NCI-H2029 treated with DMSO at 0.1 percent for 48 hours (cell line): Measurements from ENCODE around the gene PBX1.
A peak's percentile ranks its signal among the peaks of the same experiment; 100 is the strongest.

Experiments used
- DNase-seq: peaks from one replicate; lab custom pipeline; 2025; lab: John Stamatoyannopoulos, UW

PBX1 gene

DNA sequence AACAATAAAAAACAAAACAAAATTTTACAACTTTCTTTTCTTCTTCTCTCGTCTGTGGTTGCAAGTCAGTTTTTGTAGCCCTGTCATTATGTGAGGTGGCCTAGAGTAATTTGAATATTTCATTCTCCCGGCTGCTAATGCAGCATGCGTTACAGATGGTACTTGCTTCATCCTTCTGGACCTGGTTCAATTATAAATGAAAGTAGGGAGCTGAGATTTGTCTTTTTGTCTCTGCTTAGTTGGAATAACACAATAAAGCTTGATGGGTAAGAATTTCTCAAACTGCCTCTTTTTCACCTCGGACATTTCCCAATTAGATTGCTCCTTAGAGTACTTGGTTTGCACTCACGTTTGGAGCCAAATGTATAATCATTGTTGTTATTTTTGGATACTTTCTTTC is 201.6 kb downstream of the PBX1 start:
- no peak for DNase-seq

DNA sequence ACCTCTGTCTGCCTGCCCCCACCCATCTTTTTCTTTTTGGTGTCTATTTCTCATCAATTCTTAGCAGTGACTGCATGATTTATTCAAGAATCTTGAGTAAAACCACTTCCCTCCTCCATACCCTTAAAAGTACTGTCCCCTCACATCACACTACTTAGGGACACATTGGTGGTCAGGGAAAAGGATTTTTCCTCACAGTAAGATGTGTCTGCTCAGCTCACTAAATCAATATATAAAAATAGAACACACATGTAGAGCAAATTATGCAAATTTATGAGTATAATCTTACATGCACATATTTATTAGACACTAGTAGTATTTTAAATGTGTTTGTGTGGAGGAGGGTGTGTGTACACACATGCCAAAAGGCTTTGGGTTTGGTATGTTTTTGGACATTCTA is 202.0 kb downstream of the PBX1 start:
- DNase-seq = no peak

DNA sequence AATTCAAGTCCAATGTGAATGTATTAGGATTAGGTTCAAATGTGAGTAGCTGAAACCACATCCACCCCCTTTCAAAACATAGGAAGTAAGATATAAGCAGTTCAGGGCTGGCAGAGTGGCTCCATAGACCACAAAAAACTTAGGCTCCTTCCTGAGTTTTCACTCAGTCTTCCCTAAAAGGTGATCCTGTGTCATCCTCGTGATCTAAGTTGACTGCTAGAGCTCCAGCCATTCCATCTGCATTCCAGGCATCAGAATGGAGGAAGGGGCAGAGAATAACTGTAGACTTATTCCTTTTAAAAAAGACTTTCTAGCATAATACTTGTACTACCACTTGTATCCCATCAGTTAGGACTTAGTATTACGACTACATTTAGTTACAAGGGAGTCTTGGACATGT is 204.1 kb downstream of the PBX1 start:
- no peak for DNase-seq

DNA sequence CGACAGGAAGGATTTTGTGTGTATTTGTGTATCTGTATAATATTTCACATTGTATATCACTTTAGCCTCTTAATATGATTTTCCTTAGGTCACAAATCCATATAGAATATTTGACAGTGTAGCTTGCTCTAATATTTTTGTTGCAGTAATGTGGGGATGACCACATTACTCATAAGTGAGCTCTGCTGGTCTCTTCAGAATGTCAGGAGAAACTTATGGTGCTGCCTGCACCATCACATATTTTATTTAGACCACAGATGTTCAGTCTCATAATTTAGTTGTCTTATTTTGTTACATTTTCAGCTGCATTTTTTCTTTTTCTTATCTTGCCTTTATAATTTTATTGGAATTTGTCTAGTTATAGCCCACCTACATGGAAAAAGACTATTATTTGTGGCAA is 205.3 kb downstream of the PBX1 start:
- no peak for DNase-seq

DNA sequence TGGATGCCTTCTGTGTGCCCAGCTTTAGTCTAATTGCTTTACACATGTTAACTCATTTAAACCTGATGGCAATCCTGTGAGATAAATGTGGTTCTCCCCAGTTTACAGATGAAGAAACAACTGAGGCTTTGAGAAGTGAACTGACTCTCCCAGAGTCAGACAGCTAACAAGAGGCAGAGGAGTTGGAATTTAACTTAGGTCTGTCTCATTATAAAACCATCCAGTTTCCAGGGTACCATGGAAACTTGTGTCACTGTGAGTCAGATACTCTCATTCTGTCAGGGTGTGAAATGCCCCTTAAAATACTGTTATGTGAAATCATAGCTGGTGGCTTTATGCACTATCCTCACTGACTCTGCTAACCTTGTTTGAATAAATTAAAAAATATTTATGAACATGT is 206.6 kb downstream of the PBX1 start:
- DNase-seq = no peak

DNA sequence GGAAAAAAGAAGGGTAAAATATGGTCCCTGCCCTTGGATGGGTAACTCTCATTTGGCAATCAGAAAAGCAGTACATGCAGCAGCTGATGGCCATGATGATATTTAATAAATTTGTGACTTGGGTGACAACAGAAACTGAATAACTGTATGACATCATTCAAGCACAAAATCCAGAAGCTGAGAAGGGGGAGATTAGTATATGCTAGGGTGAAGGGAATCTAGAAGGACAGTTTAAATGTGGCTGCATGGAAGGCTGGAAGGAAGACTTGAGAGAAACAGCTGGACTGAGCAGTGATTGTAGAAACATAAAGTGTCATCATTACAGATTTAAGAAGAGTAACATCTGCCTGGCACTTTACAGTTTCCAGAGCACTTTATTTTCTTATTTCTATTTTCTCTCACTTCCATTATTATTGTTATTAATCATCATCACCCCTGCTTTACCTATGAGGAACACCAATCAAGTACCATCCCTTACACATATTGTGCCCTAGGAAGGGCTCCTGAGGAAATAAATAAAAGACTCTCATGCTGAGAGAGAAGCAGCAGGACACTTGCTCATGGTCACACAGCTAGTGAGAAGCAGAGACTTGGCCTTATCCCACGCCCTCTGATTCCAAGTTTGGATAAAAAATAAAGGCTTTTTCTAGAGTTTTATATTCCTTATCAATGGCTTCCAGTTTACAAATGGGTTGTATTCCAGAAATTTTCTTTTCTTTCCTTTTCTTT is 207.2 kb downstream of the PBX1 start:
- DNase-seq = no peak

DNA sequence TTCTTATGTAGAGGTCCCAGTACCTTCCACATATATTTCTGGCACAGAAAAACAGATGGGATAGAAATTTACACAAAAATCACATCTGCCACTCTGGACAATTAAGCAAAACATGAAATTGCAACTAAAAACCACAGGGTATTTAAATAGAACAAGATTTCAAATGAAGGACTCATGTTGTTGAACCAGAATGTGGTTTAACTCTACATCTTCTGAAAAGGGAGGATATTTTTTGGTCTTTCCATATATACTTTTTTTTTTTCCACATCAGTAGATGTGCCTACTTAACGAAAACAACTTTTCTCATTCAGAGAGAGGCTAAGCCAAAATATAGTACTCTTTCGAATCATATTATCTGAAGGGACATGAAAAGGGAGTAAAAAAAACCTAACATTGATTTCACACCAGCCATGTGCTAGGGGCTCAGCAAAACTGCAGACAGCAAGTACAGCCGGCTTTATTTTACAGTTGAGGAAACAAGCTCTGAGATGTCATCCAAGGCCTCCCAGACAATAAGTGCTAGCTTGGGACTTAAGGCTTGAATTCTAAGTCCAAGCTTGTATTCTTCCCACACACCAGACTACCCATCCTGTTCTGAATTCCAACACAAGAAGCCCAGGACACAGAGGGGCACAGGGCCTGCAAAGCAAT is 208.9 kb downstream of the PBX1 start:
- no peak for DNase-seq

DNA sequence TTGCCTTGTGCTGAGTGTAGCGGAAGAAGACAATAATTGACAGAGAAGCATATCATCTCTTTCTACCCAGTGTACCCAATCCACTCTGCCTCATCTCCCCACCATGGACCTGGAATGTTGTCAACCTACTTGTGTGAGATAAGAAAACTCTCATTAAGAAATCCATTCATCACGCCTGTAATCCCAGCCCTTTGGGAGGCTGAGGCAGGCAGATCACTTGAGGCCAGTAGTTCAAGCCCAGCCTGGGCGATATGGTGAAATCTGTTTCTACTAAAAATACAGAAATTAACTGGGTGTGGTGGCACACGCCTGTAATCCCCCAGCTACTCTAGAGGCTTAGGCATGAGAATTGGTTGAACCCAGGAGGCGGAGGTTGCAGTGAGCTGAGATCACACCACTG is 209.6 kb downstream of the PBX1 start:
- DNase-seq = no peak

DNA sequence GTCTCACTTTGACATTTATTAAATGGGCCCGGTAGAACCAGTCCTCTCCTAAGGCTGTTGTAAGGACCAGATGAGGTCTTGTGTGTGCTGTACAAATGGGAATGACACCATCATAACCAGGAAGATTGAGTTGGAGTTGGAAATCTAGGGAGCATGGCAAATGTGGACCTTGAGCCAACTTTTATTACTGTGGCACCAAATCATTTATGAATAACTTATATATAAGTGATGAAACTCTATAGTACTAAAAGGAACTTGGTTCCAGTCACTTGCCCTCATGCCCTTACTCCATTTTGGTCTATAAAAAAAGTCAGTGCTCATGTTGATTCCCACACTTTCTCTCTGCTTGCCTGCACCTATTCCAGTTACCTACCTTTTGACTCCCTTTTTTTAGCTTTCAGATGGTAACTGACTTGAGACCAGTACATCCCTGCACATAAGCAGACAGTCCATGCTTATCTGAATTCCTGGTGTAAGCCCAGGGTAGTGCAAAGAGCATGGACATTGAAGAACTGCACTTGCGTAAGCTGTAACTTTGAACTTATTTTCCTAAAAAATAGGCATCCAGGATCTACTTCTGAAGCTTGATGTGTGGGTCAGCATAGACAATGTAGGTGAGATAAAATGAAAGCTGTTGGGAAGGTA is 210.6 kb downstream of the PBX1 start:
- no peak for DNase-seq

DNA sequence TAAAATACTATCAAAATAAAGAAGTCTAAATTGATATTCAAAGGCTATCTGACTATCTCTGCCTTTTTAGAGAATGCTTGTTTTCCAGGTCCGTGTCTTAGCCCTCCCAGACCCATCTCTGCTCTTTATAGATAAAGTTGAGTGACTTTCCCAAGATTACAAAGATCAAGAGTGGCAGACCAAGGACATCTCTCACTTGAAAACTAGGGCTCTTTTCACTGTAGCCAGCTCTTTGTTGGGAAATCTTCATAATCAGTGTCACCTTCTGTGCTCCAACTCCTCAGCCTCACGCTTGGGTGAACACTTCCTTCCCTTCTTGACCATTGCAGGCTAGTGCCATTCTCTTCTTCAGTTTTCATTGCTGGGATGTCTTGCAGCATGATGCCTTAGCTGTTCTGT is 211.1 kb downstream of the PBX1 start:
- DNase-seq = no peak

DNA sequence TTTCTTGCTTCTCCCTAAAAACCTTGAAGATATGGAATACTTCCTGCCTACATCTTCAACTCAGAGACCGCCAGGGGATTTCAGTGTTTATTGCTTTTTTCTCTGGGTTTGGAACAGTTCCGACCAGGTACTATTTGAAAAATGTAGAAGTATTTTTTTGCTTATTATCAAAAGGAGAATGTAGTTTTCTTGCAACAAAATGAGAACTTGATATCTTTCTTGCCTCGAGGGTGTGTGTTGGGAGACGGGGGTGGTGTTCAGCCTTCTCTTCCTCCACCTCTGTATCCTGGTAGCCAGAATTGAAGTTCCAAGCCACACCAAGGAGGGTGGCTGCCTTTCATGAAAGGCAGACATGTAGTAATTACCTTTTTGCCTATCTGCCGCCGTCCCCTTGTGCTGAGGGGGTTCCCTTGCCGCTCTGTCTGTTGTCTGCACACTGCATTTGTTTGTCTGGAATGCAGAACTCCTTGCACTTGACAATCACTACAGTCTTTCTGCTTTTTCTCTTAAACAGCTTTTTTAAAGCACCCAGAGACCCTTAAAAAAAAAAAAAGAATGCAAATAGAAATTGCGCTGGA is 212.1 kb downstream of the PBX1 start:
- no peak for DNase-seq

DNA sequence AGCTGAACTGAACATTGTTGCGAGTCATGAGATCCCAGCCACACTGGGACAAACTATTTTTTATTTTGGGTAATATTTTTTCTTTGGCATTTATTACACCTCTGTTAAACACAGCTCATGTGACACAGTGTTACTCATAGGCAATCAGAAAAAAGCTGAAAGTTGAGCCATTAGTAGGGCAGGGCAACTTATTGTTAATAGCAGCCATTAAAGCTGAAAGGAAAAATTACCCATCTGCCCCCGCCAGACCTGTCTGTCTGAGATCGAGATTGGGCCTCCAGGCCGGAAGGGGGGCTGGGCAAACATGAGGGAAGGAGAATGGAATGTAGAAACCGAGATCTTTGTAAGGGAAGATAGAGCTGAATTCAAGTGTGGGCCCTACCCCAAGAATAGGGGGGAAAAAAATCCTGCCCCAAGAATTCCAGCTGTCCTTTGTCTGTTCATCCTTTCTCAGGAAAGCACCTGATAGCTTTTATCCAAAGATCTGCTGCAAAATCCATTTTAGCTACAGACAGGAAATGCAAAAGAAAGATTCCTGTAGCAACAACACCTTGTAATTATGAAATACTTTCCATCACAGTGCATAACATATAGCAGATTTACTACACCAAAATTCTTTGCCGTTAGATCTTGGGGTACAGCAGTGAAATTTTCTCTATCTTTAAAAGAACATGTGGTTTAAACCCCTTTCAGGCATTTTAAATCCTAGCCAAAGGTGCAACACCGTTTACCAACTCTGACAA is 212.8 kb downstream of the PBX1 start:
- no peak for DNase-seq

DNA sequence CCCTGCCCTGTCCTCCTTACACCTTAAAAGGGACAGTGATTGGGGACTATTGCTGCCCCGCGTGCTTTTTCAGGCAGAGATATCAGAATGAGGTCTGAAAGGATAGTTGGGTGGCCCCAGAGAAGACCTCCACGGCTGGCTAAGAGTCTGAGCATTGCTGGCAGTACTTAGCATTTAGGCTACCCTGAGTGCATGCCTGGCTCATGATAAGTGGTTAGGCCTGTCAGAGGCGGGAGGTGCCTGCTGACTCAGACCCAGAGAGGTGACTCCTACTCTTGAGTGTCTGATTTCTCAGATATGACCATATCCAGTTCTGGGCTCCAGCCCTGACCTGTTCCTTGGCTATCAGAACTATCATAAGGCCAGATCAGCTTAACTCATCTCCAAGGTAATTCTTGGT is 213.7 kb downstream of the PBX1 start:
- DNase-seq = peak; percentile 56

DNA sequence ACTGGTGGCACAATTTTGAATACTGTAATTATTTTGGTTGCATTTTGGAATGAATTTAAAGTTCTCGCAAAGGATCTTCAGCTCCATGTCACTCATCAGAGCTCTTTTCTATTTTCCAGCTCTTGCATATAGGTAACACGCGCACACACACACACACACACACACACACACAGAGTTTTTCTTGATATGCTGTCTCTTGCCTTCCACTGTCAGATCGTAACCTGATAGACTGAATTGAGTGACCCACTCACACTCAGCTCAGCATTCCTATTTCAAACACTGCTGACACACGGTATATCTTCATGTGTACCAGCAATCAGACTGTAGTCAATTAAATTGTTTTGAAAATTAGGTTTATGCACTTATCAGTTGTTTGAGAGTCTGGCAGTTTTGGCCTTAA is 214.1 kb downstream of the PBX1 start:
- no peak for DNase-seq

DNA sequence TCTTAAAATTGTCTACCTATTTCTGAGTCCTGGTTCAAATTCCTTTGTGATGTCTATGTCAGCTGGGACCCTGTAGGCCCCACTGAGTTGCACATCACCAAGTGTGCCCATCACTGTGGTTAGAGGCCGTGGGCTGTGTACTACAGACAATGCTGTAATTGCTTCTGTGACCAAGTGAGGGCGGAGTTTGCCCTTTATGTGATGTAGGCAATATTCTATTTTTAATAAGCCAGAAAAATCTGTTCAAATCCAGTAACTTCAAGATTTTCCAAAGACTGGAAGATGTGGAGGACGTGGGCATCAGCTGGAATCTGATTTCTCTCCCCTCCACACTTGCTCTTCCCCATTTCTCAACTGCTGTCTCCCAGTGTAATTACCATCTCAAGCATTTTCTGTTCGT is 215.4 kb downstream of the PBX1 start:
- no peak for DNase-seq

DNA sequence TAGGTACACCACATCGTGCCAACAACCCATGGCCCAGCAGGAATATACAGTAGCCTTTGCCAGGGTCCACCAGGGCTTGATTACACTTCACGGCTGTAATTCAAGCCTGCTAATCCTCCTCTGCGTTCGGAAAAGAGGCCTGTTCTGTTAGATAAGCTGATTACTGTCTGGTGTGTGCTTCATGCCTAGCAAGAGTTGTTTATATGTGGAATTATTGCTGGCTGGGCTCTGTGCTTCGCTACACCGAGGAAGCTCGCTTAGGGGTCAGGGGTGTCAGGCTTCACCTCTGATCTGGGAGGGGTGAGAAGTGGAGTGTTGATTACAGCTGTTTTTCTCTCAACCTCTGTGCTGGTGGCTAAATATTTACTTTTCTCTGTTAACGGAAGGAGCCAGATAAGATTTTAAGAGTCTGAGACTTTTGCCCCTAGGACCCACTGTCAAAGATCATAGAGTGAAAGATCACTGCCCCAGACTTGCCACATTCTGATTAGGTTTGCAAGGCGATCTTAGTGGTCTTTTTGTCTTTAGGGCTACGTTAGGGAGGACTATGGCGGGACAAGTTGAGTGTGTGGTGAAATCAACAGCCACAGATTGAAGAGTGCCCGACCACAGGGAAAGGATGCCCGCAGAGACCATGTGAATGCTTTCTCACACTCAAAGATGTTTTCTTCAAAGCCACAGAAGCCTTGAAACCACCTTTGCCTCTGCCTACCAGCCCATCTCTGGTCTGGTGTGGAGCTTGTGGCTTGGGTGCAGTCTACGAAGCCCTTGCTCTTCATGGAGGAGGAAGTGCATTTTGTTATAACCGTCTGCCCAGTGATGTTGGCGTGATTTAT is 216.1 kb downstream of the PBX1 start:
- DNase-seq = peak; percentile 80

DNA sequence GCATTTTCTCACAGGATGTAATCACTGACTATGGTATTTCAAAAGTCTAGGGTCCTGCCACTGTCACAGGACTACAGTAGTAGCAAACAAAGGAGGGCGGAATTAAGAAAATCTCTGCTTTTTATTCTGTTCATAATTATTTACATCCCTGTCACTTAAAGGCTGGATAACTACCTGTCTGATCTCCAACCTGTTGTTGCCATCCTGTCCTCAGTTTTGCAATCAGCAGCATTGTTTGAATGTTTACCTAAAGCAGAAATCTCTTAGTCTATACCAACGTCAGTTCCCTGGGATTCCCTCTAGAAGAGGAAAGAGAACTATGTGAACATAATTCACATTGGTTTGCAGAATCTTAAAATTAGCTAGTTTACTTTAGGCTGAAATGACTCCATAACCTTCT is 218.5 kb downstream of the PBX1 start:
- no peak for DNase-seq

DNA sequence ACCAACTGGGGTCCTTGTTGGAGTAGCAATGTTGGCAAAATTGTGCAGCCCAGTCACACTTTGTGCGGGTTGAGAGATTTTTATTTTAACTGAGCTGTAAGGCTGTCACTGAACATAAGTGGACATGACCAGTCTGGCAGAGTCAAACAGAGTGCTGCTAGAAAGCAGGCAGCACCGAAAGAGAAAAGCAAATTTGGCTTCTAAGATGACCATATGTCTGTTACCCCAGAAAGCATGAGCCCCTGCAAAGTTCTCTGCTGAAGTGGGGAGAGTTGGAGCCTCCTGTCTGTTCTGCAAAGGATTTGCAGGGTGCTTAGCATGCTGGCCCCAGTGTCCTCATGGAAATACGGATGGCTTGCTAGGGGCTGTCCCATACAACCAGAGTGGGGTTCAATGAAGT is 220.4 kb downstream of the PBX1 start:
- DNase-seq = no peak

DNA sequence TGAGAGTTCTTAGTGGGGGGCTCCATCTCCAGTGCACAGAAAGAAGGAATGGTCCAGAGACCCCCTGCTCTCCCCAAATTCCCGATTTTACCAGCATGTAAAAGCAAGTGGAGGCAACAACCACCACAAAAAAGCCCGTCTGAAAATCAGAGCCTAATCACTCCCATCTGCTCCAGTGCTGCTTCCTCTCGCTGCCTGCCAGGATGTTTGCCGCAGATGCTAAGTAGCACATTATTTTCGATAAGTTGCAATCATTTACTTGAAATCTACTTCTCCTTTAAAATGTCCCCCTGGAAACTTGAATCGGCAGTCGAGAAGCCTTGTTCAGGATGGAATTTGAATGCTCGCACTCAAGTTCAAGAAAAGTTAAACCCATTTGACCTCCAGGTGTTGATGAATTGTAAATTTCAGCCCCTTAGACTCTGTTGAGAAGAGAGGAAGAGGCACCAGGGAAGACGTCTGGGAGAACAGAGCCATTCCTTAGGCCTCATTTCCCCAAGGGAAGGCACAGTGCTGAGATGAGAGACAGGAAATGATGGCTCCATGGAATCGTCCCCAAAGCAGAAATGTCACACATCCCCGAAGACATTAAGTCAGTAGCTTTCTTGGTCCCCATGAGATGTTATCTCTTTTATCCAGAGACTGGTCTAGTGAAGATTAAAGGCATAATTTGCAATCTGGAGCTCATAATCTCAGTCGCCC is 221.3 kb downstream of the PBX1 start:
- no peak for DNase-seq

DNA sequence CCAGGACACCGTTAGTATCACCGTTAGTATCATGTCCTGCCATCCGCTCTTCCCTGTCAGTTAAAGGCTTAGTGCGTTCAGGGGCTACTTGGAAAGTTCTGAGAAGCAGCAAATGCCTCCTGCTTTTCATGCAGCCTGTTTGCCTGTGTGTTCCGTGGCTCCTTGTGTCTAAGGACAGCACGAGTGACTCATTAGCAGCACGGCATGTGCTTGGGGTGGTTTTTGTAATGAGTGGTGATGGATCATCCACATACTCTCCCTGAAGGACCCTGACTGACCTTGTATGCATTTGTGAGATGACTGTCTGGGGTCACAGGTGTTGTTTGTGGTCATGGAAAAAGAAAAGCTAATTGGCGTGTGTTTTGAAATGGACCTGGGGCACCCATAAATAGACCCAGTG is 221.9 kb downstream of the PBX1 start:
- DNase-seq = no peak

DNA sequence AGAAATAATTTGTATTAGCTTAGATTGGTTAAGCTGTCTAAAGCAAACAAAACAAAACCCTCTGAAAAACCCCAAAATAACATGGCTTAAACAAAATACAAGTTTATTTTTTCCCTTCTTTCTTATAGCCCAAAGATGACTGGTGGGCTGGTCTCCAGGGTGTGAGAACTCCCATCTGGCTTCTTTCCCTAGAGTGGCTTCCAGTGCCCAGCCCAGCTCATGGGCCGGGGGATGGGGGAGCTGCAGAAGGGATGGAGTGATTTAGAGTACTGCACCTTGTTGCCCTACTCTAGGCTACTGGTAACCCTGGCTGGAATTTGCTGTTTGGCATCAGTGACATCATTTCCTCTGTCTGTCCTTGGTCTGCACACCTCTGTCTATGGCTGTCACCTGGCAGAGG is 223.0 kb downstream of the PBX1 start:
- no peak for DNase-seq
